ENCODE measurements around the gene EML2. TPM values are rescaled to one million over a fixed set of nuclear protein-coding genes. Genes with fewer than 3 reads are reported as not detected.

EML2 gene
- total and polyA plus RNA-seq, 10 of the 15 experiments (the other 5 are each of a cell fraction or from before 2014, with no cell fraction given): 1.6 to 64.0 (median 27.5) TPM

- TF ChIP-seq, protein P1, sequence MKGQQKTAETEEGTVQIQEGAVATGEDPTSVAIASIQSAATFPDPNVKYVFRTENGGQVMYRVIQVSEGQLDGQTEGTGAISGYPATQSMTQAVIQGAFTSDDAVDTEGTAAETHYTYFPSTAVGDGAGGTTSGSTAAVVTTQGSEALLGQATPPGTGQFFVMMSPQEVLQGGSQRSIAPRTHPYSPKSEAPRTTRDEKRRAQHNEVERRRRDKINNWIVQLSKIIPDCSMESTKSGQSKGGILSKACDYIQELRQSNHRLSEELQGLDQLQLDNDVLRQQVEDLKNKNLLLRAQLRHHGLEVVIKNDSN (IDR thresholded peaks at IDR 0.05; ENCODE audit: borderline replicate concordance, extremely low read length, insufficient read depth, low read depth, low read length): no peak
- TF ChIP-seq, protein P2, sequence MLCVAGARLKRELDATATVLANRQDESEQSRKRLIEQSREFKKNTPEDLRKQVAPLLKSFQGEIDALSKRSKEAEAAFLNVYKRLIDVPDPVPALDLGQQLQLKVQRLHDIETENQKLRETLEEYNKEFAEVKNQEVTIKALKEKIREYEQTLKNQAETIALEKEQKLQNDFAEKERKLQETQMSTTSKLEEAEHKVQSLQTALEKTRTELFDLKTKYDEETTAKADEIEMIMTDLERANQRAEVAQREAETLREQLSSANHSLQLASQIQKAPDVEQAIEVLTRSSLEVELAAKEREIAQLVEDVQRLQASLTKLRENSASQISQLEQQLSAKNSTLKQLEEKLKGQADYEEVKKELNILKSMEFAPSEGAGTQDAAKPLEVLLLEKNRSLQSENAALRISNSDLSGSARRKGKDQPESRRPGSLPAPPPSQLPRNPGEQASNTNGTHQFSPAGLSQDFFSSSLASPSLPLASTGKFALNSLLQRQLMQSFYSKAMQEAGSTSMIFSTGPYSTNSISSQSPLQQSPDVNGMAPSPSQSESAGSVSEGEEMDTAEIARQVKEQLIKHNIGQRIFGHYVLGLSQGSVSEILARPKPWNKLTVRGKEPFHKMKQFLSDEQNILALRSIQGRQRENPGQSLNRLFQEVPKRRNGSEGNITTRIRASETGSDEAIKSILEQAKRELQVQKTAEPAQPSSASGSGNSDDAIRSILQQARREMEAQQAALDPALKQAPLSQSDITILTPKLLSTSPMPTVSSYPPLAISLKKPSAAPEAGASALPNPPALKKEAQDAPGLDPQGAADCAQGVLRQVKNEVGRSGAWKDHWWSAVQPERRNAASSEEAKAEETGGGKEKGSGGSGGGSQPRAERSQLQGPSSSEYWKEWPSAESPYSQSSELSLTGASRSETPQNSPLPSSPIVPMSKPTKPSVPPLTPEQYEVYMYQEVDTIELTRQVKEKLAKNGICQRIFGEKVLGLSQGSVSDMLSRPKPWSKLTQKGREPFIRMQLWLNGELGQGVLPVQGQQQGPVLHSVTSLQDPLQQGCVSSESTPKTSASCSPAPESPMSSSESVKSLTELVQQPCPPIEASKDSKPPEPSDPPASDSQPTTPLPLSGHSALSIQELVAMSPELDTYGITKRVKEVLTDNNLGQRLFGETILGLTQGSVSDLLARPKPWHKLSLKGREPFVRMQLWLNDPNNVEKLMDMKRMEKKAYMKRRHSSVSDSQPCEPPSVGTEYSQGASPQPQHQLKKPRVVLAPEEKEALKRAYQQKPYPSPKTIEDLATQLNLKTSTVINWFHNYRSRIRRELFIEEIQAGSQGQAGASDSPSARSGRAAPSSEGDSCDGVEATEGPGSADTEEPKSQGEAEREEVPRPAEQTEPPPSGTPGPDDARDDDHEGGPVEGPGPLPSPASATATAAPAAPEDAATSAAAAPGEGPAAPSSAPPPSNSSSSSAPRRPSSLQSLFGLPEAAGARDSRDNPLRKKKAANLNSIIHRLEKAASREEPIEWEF (IDR thresholded peaks at IDR 0.05; ENCODE audit: insufficient replicate concordance, low read depth, low read length): no peak
- TF ChIP-seq, protein P3, sequence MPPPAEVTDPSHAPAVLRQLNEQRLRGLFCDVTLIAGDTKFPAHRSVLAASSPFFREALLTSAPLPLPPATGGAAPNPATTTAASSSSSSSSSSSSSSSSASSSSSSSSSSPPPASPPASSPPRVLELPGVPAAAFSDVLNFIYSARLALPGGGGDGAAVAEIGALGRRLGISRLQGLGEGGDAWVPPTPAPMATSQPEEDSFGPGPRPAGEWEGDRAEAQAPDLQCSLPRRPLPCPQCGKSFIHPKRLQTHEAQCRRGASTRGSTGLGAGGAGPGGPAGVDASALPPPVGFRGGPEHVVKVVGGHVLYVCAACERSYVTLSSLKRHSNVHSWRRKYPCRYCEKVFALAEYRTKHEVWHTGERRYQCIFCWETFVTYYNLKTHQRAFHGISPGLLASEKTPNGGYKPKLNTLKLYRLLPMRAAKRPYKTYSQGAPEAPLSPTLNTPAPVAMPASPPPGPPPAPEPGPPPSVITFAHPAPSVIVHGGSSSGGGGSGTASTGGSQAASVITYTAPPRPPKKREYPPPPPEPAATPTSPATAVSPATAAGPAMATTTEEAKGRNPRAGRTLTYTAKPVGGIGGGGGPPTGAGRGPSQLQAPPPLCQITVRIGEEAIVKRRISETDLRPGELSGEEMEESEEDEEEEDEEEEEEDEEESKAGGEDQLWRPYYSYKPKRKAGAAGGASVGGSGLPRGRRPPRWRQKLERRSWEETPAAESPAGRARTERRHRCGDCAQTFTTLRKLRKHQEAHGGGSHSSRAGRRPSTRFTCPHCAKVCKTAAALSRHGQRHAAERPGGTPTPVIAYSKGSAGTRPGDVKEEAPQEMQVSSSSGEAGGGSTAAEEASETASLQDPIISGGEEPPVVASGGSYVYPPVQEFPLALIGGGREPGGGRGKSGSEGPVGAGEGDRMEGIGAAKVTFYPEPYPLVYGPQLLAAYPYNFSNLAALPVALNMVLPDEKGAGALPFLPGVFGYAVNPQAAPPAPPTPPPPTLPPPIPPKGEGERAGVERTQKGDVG (CRISPR knock-in tag; IDR thresholded peaks at IDR 0.05): no peak
- TF ChIP-seq MYC (IDR thresholded peaks at IDR 0.05; ENCODE audit: insufficient read depth, insufficient read length, insufficient replicate concordance, low read length, severe bottlenecking) (no peak), STAT3 (IDR thresholded peaks at IDR 0.05; ENCODE audit: low read depth, low read length) (no peak), TAF1 (IDR thresholded peaks at IDR 0.05; ENCODE audit: borderline replicate concordance, low read depth, low read length) (peak; percentile 9; the same call in 1 of the 2 replicates), ZNF274 (IDR thresholded peaks at IDR 0.05; ENCODE audit: insufficient read depth, insufficient read length) (no peak), SP1 (IDR thresholded peaks at IDR 0.05; ENCODE audit: low read depth, low read length) (no peak), MTA3 (IDR thresholded peaks at IDR 0.05; ENCODE audit: borderline replicate concordance, low read length) (0 out of 2 replicates have a peak, but pooled peaks have one; percentile 63), RBBP5 (conservative IDR thresholded peaks at IDR 0.05) (no peak)
- TF ChIP-seq, protein P4, sequence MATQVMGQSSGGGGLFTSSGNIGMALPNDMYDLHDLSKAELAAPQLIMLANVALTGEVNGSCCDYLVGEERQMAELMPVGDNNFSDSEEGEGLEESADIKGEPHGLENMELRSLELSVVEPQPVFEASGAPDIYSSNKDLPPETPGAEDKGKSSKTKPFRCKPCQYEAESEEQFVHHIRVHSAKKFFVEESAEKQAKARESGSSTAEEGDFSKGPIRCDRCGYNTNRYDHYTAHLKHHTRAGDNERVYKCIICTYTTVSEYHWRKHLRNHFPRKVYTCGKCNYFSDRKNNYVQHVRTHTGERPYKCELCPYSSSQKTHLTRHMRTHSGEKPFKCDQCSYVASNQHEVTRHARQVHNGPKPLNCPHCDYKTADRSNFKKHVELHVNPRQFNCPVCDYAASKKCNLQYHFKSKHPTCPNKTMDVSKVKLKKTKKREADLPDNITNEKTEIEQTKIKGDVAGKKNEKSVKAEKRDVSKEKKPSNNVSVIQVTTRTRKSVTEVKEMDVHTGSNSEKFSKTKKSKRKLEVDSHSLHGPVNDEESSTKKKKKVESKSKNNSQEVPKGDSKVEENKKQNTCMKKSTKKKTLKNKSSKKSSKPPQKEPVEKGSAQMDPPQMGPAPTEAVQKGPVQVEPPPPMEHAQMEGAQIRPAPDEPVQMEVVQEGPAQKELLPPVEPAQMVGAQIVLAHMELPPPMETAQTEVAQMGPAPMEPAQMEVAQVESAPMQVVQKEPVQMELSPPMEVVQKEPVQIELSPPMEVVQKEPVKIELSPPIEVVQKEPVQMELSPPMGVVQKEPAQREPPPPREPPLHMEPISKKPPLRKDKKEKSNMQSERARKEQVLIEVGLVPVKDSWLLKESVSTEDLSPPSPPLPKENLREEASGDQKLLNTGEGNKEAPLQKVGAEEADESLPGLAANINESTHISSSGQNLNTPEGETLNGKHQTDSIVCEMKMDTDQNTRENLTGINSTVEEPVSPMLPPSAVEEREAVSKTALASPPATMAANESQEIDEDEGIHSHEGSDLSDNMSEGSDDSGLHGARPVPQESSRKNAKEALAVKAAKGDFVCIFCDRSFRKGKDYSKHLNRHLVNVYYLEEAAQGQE (IDR thresholded peaks at IDR 0.05; ENCODE audit: low read depth, low read length): no peak
- TF ChIP-seq, protein P5, sequence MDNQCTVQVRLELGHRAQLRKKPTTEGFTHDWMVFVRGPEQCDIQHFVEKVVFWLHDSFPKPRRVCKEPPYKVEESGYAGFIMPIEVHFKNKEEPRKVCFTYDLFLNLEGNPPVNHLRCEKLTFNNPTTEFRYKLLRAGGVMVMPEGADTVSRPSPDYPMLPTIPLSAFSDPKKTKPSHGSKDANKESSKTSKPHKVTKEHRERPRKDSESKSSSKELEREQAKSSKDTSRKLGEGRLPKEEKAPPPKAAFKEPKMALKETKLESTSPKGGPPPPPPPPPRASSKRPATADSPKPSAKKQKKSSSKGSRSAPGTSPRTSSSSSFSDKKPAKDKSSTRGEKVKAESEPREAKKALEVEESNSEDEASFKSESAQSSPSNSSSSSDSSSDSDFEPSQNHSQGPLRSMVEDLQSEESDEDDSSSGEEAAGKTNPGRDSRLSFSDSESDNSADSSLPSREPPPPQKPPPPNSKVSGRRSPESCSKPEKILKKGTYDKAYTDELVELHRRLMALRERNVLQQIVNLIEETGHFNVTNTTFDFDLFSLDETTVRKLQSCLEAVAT (IDR thresholded peaks at IDR 0.05): no peak
- TF ChIP-seq, protein P6, sequence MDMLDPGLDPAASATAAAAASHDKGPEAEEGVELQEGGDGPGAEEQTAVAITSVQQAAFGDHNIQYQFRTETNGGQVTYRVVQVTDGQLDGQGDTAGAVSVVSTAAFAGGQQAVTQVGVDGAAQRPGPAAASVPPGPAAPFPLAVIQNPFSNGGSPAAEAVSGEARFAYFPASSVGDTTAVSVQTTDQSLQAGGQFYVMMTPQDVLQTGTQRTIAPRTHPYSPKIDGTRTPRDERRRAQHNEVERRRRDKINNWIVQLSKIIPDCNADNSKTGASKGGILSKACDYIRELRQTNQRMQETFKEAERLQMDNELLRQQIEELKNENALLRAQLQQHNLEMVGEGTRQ (IDR thresholded peaks at IDR 0.05; ENCODE audit: borderline replicate concordance, low read depth, low read length): no peak
Observed at GRCh38 chr19:45668342-45668871, 29.2 kb upstream of the EML2 start (continued).

All from GM12878 (cell line).